ENCODE measurements around the gene PDS5B. TPM values are rescaled to one million over a fixed set of nuclear protein-coding genes. Genes with fewer than 3 reads are reported as not detected.

The PDS5B gene
- total and polyA plus RNA-seq, 2 donors (not counting 1 experiment from before 2014, with no cell fraction given) = 6.6 to 62.9 TPM

- Mint-ChIP-seq H3K4me1 (peaks cover 7% of the 10 kb centered on the region), H3K4me3 (no peak overlapping the region), H3K27ac (no peak overlapping the region), H3K9me3 (ENCODE audit: insufficient read depth) (no peaks in the 10 kb centered on the region), H3K27me3 (no peaks in the 10 kb centered on the region)
- intact Hi-C loops (cut with micrococcal nuclease) = no loop called here
- ATAC-seq (ENCODE audit: low read depth) (no peak), DNase-seq (no peak)
- H3K79me2 ChIP-seq (ENCODE audit: control insufficient read depth, insufficient read depth, low read length) = no peaks in the 10 kb centered on the region
- peaks cover 0 to 4% of the 10 kb centered on the region in 2 donors for H3K4me1 ChIP-seq (ENCODE audit: control insufficient read depth in 2 of 2, insufficient read depth in 2 of 2, low read length in 2 of 2)
- H3K4me3 ChIP-seq (ENCODE audit: control extremely low read depth in 1 of 5, extremely low read depth in 1 of 5, insufficient read depth in 1 of 5, low read depth in 2 of 5, low read length in 4 of 5) = no peak overlapping the region
- H3K4me2 ChIP-seq (replicated peaks; ENCODE audit: low read depth, low read length, poor library complexity, severe bottlenecking) = no peak overlapping the region
- CTCF ChIA-PET = no interaction called here
- H3K9me3 ChIP-seq (ENCODE audit: control extremely low read depth in 1 of 3, control insufficient read depth in 2 of 3, insufficient read depth in 1 of 3, low read length in 2 of 3) = no peaks in the 10 kb centered on the region
- no peaks in the 10 kb centered on the region for H4K20me1 ChIP-seq (ENCODE audit: control insufficient read depth, insufficient read depth, low read length, poor library complexity, severe bottlenecking)
- peaks cover 16 to 27% of the 10 kb centered on the region in 2 experiments for H3K36me3 ChIP-seq (replicated peaks in 1 of 2; ENCODE audit: control extremely low read depth in 1 of 2, control insufficient read depth in 1 of 2, extremely low read depth in 1 of 2, insufficient read depth in 2 of 2, low read length in 1 of 2)
- H3K27me3 ChIP-seq (replicated peaks in 1 of 4; ENCODE audit: control extremely low read depth in 1 of 4, control insufficient read depth in 3 of 4, insufficient read depth in 4 of 4, low read length in 3 of 4) = no peaks in the 10 kb centered on the region
- H2AFZ ChIP-seq (ENCODE audit: insufficient read depth, low read depth, low read length, poor library complexity, severe bottlenecking) = no peak overlapping the region
- TF ChIP-seq EZH2 (IDR thresholded peaks at IDR 0.05; ENCODE audit: borderline replicate concordance, insufficient read depth, low read depth, low read length, poor library complexity, severe bottlenecking) = no peak
- TF ChIP-seq CTCF (IDR thresholded peaks at IDR 0.05) = no peak
- H3K27ac ChIP-seq (ENCODE audit: low read length in 2 of 2) = no peak overlapping the region
- WGBS (ENCODE audit: insufficient coverage) = no CpG with 5 or more reads among the region's 2 CpGs
- POLR2A ChIA-PET = no interaction called here
- H3K9ac ChIP-seq (ENCODE audit: low read length) = no peak overlapping the region
These were observed 162.1 kb downstream of the PDS5B start for GRCh38 chr13:32748305-32748704.

GRCh38 chr13:32751340-32751739, 165.1 kb downstream of the PDS5B start:
- no peak for ATAC-seq (ENCODE audit: low read depth)
- TF ChIP-seq CTCF (IDR thresholded peaks at IDR 0.05) (no peak), EZH2 (IDR thresholded peaks at IDR 0.05; ENCODE audit: borderline replicate concordance, insufficient read depth, low read depth, low read length, poor library complexity, severe bottlenecking) (no peak)
- H3K4me1 Mint-ChIP-seq = peaks cover 7% of the 10 kb centered on the region
- Histone ChIP-seq H3K27me3 (replicated peaks in 1 of 4; ENCODE audit: control extremely low read depth in 1 of 4, control insufficient read depth in 3 of 4, insufficient read depth in 4 of 4, low read length in 3 of 4) (no peaks in the 10 kb centered on the region), H3K4me1 (ENCODE audit: control insufficient read depth in 2 of 2, insufficient read depth in 2 of 2, low read length in 2 of 2) (peaks cover 0 to 4% of the 10 kb centered on the region in 2 donors), H3K79me2 (ENCODE audit: control insufficient read depth, insufficient read depth, low read length) (no peaks in the 10 kb centered on the region), H2AFZ (ENCODE audit: insufficient read depth, low read depth, low read length, poor library complexity, severe bottlenecking) (no peak overlapping the region), H3K9me3 (ENCODE audit: control extremely low read depth in 1 of 3, control insufficient read depth in 2 of 3, insufficient read depth in 1 of 3, low read length in 2 of 3) (no peaks in the 10 kb centered on the region), H3K36me3 (replicated peaks in 1 of 2; ENCODE audit: control extremely low read depth in 1 of 2, control insufficient read depth in 1 of 2, extremely low read depth in 1 of 2, insufficient read depth in 2 of 2, low read length in 1 of 2) (peaks cover 21 to 34% of the 10 kb centered on the region in 2 experiments), H3K9ac (ENCODE audit: low read length) (no peak overlapping the region), H3K4me2 (replicated peaks; ENCODE audit: low read depth, low read length, poor library complexity, severe bottlenecking) (no peak overlapping the region), H4K20me1 (ENCODE audit: control insufficient read depth, insufficient read depth, low read length, poor library complexity, severe bottlenecking) (no peaks in the 10 kb centered on the region), H3K4me3 (ENCODE audit: control extremely low read depth in 1 of 5, extremely low read depth in 1 of 5, insufficient read depth in 1 of 5, low read depth in 2 of 5, low read length in 4 of 5) (no peak overlapping the region), H3K27ac (ENCODE audit: low read length in 2 of 2) (no peak overlapping the region)
- DNase-seq = no peak
- whole genome bisulfite sequencing (ENCODE audit: insufficient coverage) = 46% methylated on average over 2 of the region's 4 CpGs
- H3K4me3 Mint-ChIP-seq = no peak overlapping the region
- H3K27me3 Mint-ChIP-seq = no peaks in the 10 kb centered on the region
- ChIA-PET POLR2A (no interaction called here), CTCF (no interaction called here)
- intact Hi-C loops (cut with micrococcal nuclease) = no loop called here
- H3K27ac Mint-ChIP-seq = no peak overlapping the region
- H3K9me3 Mint-ChIP-seq (ENCODE audit: insufficient read depth) = no peaks in the 10 kb centered on the region

Measured in B cell (primary cell).